Measurements from ENCODE around the gene TLE4. TPM values are rescaled to one million over a fixed set of nuclear protein-coding genes. Genes with fewer than 3 reads are reported as not detected.

The TLE4 gene
- total and polyA plus RNA-seq, 2 experiments from 2014 or later, result 45.8 to 72.9 TPM

DNA sequence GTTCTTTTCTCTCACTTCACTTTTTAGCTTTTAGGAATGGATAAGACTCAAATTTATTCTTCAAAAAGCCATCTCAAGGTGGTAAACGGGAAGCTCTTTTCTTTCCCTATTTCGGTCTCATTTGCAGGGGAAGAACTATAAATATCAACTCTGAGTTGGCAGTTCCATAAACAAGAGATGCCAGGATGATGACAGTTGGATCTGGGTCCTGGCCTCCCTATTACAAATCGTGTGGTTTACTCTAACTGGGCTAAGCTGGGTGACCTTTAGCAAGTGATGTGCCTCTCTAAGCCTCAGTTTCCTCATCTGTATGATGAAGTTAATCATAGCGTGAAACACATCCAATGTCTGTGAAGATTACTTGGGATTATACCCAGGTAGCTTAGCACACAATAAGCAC is 44.2 kb downstream of the TLE4 start (continued):
- TF ChIP-seq REST (IDR thresholded peaks at IDR 0.05; ENCODE audit: unreplicated experiment), result no peak
- TF ChIP-seq ZNF331 (CRISPR knock-in tag; IDR thresholded peaks at IDR 0.05; ENCODE audit: low read depth), result no peak

DNA sequence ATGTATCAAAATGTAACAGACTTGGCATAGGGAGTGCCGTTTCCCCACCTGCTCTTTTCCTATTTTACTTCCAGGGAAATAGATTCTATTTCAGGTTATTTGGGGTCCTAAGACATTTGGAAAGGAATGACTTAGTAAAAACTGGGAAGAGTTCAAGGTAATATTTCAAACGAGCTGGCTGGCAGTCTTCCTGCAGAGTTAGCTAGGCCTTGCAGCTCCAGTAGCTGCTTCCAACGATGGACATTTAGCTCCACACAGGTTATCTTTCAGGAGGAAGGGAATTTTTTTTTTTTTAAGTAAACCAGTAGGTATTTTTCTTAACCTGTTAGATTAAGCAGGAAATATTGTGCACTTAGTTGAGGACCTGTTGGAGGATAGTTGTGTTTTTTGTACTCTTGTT is 45.2 kb downstream of the TLE4 start:
- Histone ChIP-seq H3K79me2 (replicated peaks; ENCODE audit: insufficient read depth) (peaks cover 81% of the 10 kb centered on the region), H3K36me3 (ENCODE audit: insufficient read depth) (no peaks in the 10 kb centered on the region), H3K4me2 (0 out of 2 replicates have a peak overlapping the region, but pooled peaks have one; percentile 18), H4K20me1 (replicated peaks; ENCODE audit: insufficient read depth) (peaks cover 14% of the 10 kb centered on the region), H3K9me2 (ENCODE audit: insufficient read depth) (no peaks in the 10 kb centered on the region), H3K27ac (ENCODE audit: low read depth) (no peak overlapping the region), H2AFZ (no peak overlapping the region), H3K4me1 (ENCODE audit: insufficient read depth) (peaks cover 42% of the 10 kb centered on the region), H3K27me3 (ENCODE audit: insufficient read depth) (no peaks in the 10 kb centered on the region), H3K4me3 (no peak overlapping the region), H3F3A (replicated peaks; ENCODE audit: low read depth) (no peaks in the 10 kb centered on the region)
- ATAC-seq (no peak), DNase-seq (ENCODE audit: low spot score) (no peak)
- H3K27me3 Mint-ChIP-seq (ENCODE audit: insufficient read depth, low read depth, poor library complexity), result peaks cover under 1% of the 10 kb centered on the region
- H3K4me3 Mint-ChIP-seq, result no peak overlapping the region
- no peaks in the 10 kb centered on the region for H3K36me3 Mint-ChIP-seq (ENCODE audit: low read depth)
- TF ChIP-seq, protein P1, sequence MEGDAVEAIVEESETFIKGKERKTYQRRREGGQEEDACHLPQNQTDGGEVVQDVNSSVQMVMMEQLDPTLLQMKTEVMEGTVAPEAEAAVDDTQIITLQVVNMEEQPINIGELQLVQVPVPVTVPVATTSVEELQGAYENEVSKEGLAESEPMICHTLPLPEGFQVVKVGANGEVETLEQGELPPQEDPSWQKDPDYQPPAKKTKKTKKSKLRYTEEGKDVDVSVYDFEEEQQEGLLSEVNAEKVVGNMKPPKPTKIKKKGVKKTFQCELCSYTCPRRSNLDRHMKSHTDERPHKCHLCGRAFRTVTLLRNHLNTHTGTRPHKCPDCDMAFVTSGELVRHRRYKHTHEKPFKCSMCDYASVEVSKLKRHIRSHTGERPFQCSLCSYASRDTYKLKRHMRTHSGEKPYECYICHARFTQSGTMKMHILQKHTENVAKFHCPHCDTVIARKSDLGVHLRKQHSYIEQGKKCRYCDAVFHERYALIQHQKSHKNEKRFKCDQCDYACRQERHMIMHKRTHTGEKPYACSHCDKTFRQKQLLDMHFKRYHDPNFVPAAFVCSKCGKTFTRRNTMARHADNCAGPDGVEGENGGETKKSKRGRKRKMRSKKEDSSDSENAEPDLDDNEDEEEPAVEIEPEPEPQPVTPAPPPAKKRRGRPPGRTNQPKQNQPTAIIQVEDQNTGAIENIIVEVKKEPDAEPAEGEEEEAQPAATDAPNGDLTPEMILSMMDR (conservative IDR thresholded peaks at IDR 0.05; ENCODE audit: low read depth in 2 of 2), result no peak
- TF ChIP-seq ZNF462 (CRISPR knock-in tag; IDR thresholded peaks at IDR 0.05) (no peak), POLR2AphosphoS5 (IDR thresholded peaks at IDR 0.05; ENCODE audit: low read depth) (no peak), CREB1 (CRISPR knock-in tag; IDR thresholded peaks at IDR 0.05; ENCODE audit: low read depth) (no peak), REST (IDR thresholded peaks at IDR 0.05; ENCODE audit: unreplicated experiment) (no peak), NANOG (IDR thresholded peaks at IDR 0.05; ENCODE audit: borderline replicate concordance) (no peak), EZH2phosphoT487 (IDR thresholded peaks at IDR 0.05; ENCODE audit: unreplicated experiment) (no peak)
- H3K27ac Mint-ChIP-seq, result peak overlapping the region; percentile 76
- no peaks in the 10 kb centered on the region for H3K9me3 Mint-ChIP-seq
- H3K4me1 Mint-ChIP-seq, result peaks cover 61% of the 10 kb centered on the region

All from GM23338 (cell line).